ENCODE measurements around the gene MAMDC4.

GRCh38 chr9:136803551-136804508, 48.3 kb upstream of the MAMDC4 start:
- TF ChIP-seq CTCF (IDR thresholded peaks at IDR 0.05) = no peak
- no peak for TF ChIP-seq POLR2AphosphoS5 (IDR thresholded peaks at IDR 0.05)
- TF ChIP-seq EP300 (IDR thresholded peaks at IDR 0.05) = no peak
- no peak for TF ChIP-seq POLR2A (IDR thresholded peaks at IDR 0.05)

Data from gastroesophageal sphincter (tissue), 3 donors.